ENCODE results near the gene USP7. TPM values are rescaled to one million over a fixed set of nuclear protein-coding genes. Genes with fewer than 3 reads are reported as not detected.
A peak's percentile ranks its signal among the peaks of the same experiment; 100 is the strongest.

USP7 gene
- total and polyA plus RNA-seq, 10 of the 15 experiments (the other 5 are each of a cell fraction or from before 2014, with no cell fraction given) = 16.2 to 133 (median 60.5) TPM

DNA sequence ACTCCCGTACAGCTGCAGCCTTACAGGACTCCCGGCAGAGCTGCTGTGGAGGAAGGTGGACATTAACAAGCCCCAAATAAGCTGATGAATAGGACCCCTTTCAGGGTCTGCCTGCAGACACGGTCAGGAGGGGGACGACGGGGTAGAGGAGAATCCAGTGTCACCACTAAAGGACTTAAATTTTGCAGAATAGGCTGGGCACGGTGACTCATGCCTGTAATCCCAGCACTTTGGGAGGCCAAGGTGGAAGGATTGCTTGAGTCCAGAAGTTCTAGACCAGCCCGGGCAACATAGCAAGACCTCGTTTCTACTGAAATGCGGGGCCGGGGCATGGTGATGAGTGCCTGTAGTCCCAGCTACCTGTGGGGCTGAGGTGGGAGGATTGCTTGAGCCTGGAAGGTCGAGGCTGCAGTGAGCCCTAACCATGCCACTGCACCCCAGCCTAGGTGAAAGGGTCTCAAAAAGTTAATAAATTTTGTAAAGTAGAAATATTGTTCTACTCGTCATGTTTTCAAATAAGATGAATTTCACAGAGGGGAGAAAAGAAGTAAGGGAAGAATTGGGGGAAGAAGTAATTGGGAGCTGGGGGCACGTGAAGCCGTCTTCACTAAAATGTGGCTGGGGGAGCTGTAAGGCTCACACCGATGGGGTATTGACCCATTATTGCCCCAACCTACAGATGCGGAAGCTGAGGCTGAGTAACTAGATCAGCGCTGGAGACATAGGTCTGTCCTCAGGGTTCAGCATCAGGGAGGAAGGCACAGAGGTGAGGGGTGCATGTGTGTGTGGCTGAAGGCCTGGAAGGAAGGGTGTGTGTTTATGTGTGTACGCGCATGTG, 76.9 kb downstream of the USP7 start:
- Histone ChIP-seq H4K20me1 (ENCODE audit: control insufficient read depth, insufficient read depth) (no peaks in the 10 kb centered on the region), H2AFZ (ENCODE audit: control insufficient read depth, low read depth, low read length) (no peak overlapping the region), H3K27ac (ENCODE audit: control insufficient read depth, insufficient read depth) (no peak overlapping the region), H3K36me3 (ENCODE audit: control insufficient read depth in 2 of 2, insufficient read depth in 2 of 2, low read length in 1 of 2) (peaks cover 11 to 25% of the 10 kb centered on the region in 2 experiments), H3K79me2 (ENCODE audit: control insufficient read depth, insufficient read depth, low read length) (peaks cover 10% of the 10 kb centered on the region), H3K27me3 (replicated peaks in 1 of 2; ENCODE audit: control insufficient read depth in 2 of 2, insufficient read depth in 2 of 2, low read length in 1 of 2) (no peaks in the 10 kb centered on the region), H3K9ac (ENCODE audit: control insufficient read depth, insufficient read depth, low read length) (no peak overlapping the region), H3K9me3 (replicated peaks; ENCODE audit: control insufficient read depth, insufficient read depth, low read length) (peaks cover 3% of the 10 kb centered on the region; the same call in 2 of the 3 replicates), H3K4me1 (ENCODE audit: control insufficient read depth, insufficient read depth, low read length) (peaks cover 18% of the 10 kb centered on the region), H3K4me2 (ENCODE audit: control insufficient read depth, insufficient read depth) (no peak overlapping the region), H3K4me3 (no peak overlapping the region)
- BruUV-seq (replicated peaks) = no TSS peak
- 77% methylated on average over 19 of the region's 19 CpGs for WGBS (ENCODE audit: insufficient coverage, insufficient replicate concordance, low lambda C conversion rate, missing lambda C conversion rate)
- ChIA-PET CTCF (interaction anchor here (1.0 kb wide), 1 partner anchor 49 kb away, joined by 4 read pairs; no protein-coding TSS in a partner anchor), SMC1A (ENCODE audit: uncharacterized antibody, unreplicated experiment) (interaction anchor here (0.6 to 1.5 kb wide), 2 partner anchors 9 to 16 kb away, joined by 3 read pairs; no protein-coding TSS in a partner anchor), RAD21 (ENCODE audit: unreplicated experiment) (interaction anchor here (0.8 to 1.3 kb wide), 2 partner anchors 50 to 248 kb away, joined by 3 read pairs; no protein-coding TSS in a partner anchor), POLR2A (interaction anchor here (0.6 kb wide), 2 partner anchors 50 to 87 kb away, joined by 3 to 4 read pairs; no protein-coding TSS in a partner anchor)
- intact Hi-C loops (cut with micrococcal nuclease; ENCODE audit: unreplicated experiment) (no loop called here), in situ Hi-C loops (cut with MboI) (no loop called here)
- no peak for ATAC-seq
- peak; percentile 29 for TF ChIP-seq BCL3 (IDR thresholded peaks at IDR 0.05; ENCODE audit: borderline replicate concordance, insufficient read depth, low read depth, low read length, poor library complexity, severe bottlenecking)
- TF ChIP-seq, protein P1, sequence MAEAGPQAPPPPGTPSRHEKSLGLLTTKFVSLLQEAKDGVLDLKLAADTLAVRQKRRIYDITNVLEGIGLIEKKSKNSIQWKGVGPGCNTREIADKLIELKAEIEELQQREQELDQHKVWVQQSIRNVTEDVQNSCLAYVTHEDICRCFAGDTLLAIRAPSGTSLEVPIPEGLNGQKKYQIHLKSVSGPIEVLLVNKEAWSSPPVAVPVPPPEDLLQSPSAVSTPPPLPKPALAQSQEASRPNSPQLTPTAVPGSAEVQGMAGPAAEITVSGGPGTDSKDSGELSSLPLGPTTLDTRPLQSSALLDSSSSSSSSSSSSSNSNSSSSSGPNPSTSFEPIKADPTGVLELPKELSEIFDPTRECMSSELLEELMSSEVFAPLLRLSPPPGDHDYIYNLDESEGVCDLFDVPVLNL (IDR thresholded peaks at IDR 0.05; ENCODE audit: low read depth, low read length) = no peak
- no peak for FAIRE-seq
- no peak for DNase-seq (ENCODE audit: low read depth, low spot score)

All from GM12878 (cell line).